Measurements from ENCODE around the gene GATAD1. TPM values are rescaled to one million over a fixed set of nuclear protein-coding genes. Genes with fewer than 3 reads are reported as not detected.
A peak's percentile ranks its signal among the peaks of the same experiment; 100 is the strongest.
"Not testable (repeated sequence)": the region's sequence is repeated elsewhere in the genome, so short reads cannot be mapped to it uniquely, and the experiment has no call there.

Gene GATAD1
- total RNA-seq, 8 experiments from 2014 or later = 20.5 to 44.2 (median 32.8) TPM

- ATAC-seq (replicated peaks in 6 of 8); in situ Hi-C loops (cut with MboI; ENCODE audit: low pct_unique_long_range_greater_than_20kb in 2 of 9, low sequenced_read_pairs in 9 of 9, unreplicated experiment in 9 of 9); H3K4me1 ChIP-seq (replicated peaks in 1 of 2); H3K27ac ChIP-seq; H3K4me3 ChIP-seq: not testable (repeated sequence)
- 0 to 97% (median 90%) methylated on average over 2 to 7 of the region's 11 CpGs for WGBS, 10 experiments
Measured at GRCh38 chr7:92475851-92476590, 28.7 kb downstream of the GATAD1 start.

GRCh38 chr7:92477681-92478080 is 30.4 kb downstream of the GATAD1 start, which contains the start of gene ERVW-1:
TSS of gene ERVW-1 (minus strand) at chr7:92477946. CDS start at chr7:92470381, 7,565 bp downstream.
- in situ Hi-C loops (cut with MboI; ENCODE audit: low pct_unique_long_range_greater_than_20kb in 2 of 9, low sequenced_read_pairs in 9 of 9, unreplicated experiment in 9 of 9); ATAC-seq (replicated peaks in 6 of 8); H3K4me3 ChIP-seq; H3K4me1 ChIP-seq (replicated peaks in 1 of 2); H3K27ac ChIP-seq: not testable (repeated sequence)
- 80 to 100% (median 94%) methylated on average over 1 to 9 of the region's 11 CpGs; no CpG with 5 or more reads in 3 of the 10 experiments for WGBS, 10 experiments

- WGBS, 10 experiments = 0 to 90% (median 72%) methylated on average over 1 to 6 of the region's 9 CpGs; no CpG with 5 or more reads in 1 of the 10 experiments
- Histone ChIP-seq H3K4me3 (no peak overlapping the region), H3K27ac (no peak overlapping the region), H3K4me1 (replicated peaks in 1 of 2) (no peaks in the 10 kb centered on the region)
- in situ Hi-C loops (cut with MboI; ENCODE audit: low pct_unique_long_range_greater_than_20kb in 2 of 9, low sequenced_read_pairs in 9 of 9, unreplicated experiment in 9 of 9) = no loop called here
- ATAC-seq (replicated peaks in 6 of 8) = no peak
Measured at GRCh38 chr7:92478095-92478494, 30.8 kb downstream of the GATAD1 start.

- no peak overlapping the region for H3K27ac ChIP-seq
- H3K4me3 ChIP-seq = no peak overlapping the region
- WGBS, 10 experiments = 67 to 100% (median 96%) methylated on average over 1 to 4 of the region's 4 CpGs; no CpG with 5 or more reads in 6 of the 10 experiments
- H3K4me1 ChIP-seq (replicated peaks in 1 of 2) = no peaks in the 10 kb centered on the region
- in situ Hi-C loops (cut with MboI; ENCODE audit: low pct_unique_long_range_greater_than_20kb in 2 of 9, low sequenced_read_pairs in 9 of 9, unreplicated experiment in 9 of 9) = no loop called here
- ATAC-seq (replicated peaks in 6 of 8) = peak in 1 of 8 experiments; percentile 63
Measured at GRCh38 chr7:92478711-92479110, 31.4 kb downstream of the GATAD1 start.

GRCh38 chr7:92479146-92479545 is 31.9 kb downstream of the GATAD1 start:
- not testable (repeated sequence) for ATAC-seq (replicated peaks in 6 of 8); H3K4me1 ChIP-seq (replicated peaks in 1 of 2)
- WGBS, 10 experiments = 80 to 86% (median 83%) methylated on average over 1 of the region's 4 CpGs; no CpG with 5 or more reads in 7 of the 10 experiments

GRCh38 chr7:92483624-92484023 is 36.3 kb downstream of the GATAD1 start:
- in situ Hi-C loops (cut with MboI; ENCODE audit: low pct_unique_long_range_greater_than_20kb in 2 of 9, low sequenced_read_pairs in 9 of 9, unreplicated experiment in 9 of 9) = not testable (repeated sequence)
- 79 to 100% (median 92%) methylated on average over 1 to 5 of the region's 6 CpGs; no CpG with 5 or more reads in 2 of the 10 experiments for WGBS, 10 experiments

More at GRCh38 chr7:92479146-92479545, 31.9 kb downstream of the GATAD1 start:
- in situ Hi-C loops (cut with MboI; ENCODE audit: low pct_unique_long_range_greater_than_20kb in 2 of 9, low sequenced_read_pairs in 9 of 9, unreplicated experiment in 9 of 9); H3K27ac ChIP-seq; H3K4me3 ChIP-seq: not testable (repeated sequence)

GRCh38 chr7:92484226-92484625 is 36.9 kb downstream of the GATAD1 start:
- H3K4me3 ChIP-seq; in situ Hi-C loops (cut with MboI; ENCODE audit: low pct_unique_long_range_greater_than_20kb in 2 of 9, low sequenced_read_pairs in 9 of 9, unreplicated experiment in 9 of 9); H3K4me1 ChIP-seq (replicated peaks in 1 of 2); H3K27ac ChIP-seq; ATAC-seq (replicated peaks in 6 of 8): not testable (repeated sequence)
- 87 to 100% (median 93%) methylated on average over 1 to 6 of the region's 6 CpGs; no CpG with 5 or more reads in 4 of the 10 experiments for WGBS, 10 experiments

More at GRCh38 chr7:92483624-92484023, 36.3 kb downstream of the GATAD1 start:
- H3K4me1 ChIP-seq (replicated peaks in 1 of 2); ATAC-seq (replicated peaks in 6 of 8); H3K27ac ChIP-seq; H3K4me3 ChIP-seq: not testable (repeated sequence)

- Histone ChIP-seq H3K4me3 (no peak overlapping the region), H3K27ac (no peak overlapping the region), H3K4me1 (replicated peaks in 1 of 2) (no peaks in the 10 kb centered on the region)
- peak in 2 of 8 experiments; percentile 75 to 80 for ATAC-seq (replicated peaks in 6 of 8)
- in situ Hi-C loops (cut with MboI; ENCODE audit: low pct_unique_long_range_greater_than_20kb in 2 of 9, low sequenced_read_pairs in 9 of 9, unreplicated experiment in 9 of 9) = no loop called here
- WGBS, 10 experiments = 60 to 100% (median 100%) methylated on average over 1 to 2 of the region's 2 CpGs; no CpG with 5 or more reads in 6 of the 10 experiments
Measured at GRCh38 chr7:92485267-92485892, 38.1 kb downstream of the GATAD1 start.

- in situ Hi-C loops (cut with MboI; ENCODE audit: low pct_unique_long_range_greater_than_20kb in 2 of 9, low sequenced_read_pairs in 9 of 9, unreplicated experiment in 9 of 9) = no loop called here
- no peak overlapping the region for H3K27ac ChIP-seq
- no peak overlapping the region for H3K4me3 ChIP-seq
- 58 to 100% (median 80%) methylated on average over 1 to 2 of the region's 2 CpGs; no CpG with 5 or more reads in 3 of the 10 experiments for WGBS, 10 experiments
- ATAC-seq (replicated peaks in 6 of 8) = peak in 2 of 8 experiments; percentile 63 to 78
- H3K4me1 ChIP-seq (replicated peaks in 1 of 2) = no peaks in the 10 kb centered on the region
Measured at GRCh38 chr7:92485974-92486373, 38.7 kb downstream of the GATAD1 start.

- in situ Hi-C loops (cut with MboI; ENCODE audit: low pct_unique_long_range_greater_than_20kb in 2 of 9, low sequenced_read_pairs in 9 of 9, unreplicated experiment in 9 of 9) = no loop called here
Measured at GRCh38 chr7:92487804-92488203, 40.5 kb downstream of the GATAD1 start.

GRCh38 chr7:92489634-92490033 is 42.4 kb downstream of the GATAD1 start:
- H3K27ac ChIP-seq = no peak overlapping the region
- in situ Hi-C loops (cut with MboI; ENCODE audit: low pct_unique_long_range_greater_than_20kb in 2 of 9, low sequenced_read_pairs in 9 of 9, unreplicated experiment in 9 of 9) = no loop called here
- 50 to 100% (median 100%) methylated on average over 1 of the region's 1 CpG for WGBS, 10 experiments
- no peak overlapping the region for H3K4me3 ChIP-seq
- no peak for ATAC-seq (replicated peaks in 6 of 8)
- no peaks in the 10 kb centered on the region for H3K4me1 ChIP-seq (replicated peaks in 1 of 2)

More at GRCh38 chr7:92487804-92488203, 40.5 kb downstream of the GATAD1 start:
- H3K4me1 ChIP-seq (replicated peaks in 1 of 2) = no peaks in the 10 kb centered on the region
- no peak overlapping the region for H3K27ac ChIP-seq
- ATAC-seq (replicated peaks in 6 of 8) = peak in 3 of 8 experiments; percentile 59 to 96 (median 61)
- no peak overlapping the region for H3K4me3 ChIP-seq

GRCh38 chr7:92496876-92497275 is 49.6 kb downstream of the GATAD1 start:
- in situ Hi-C loops (cut with MboI; ENCODE audit: low pct_unique_long_range_greater_than_20kb in 2 of 9, low sequenced_read_pairs in 9 of 9, unreplicated experiment in 9 of 9) = no loop called here
- WGBS, 10 experiments = 20 to 100% (median 81%) methylated on average over 1 to 2 of the region's 2 CpGs; no CpG with 5 or more reads in 1 of the 10 experiments
- Histone ChIP-seq H3K4me3 (no peak overlapping the region), H3K4me1 (replicated peaks in 1 of 2) (no peaks in the 10 kb centered on the region), H3K27ac (no peak overlapping the region)
- ATAC-seq (replicated peaks in 6 of 8) = no peak

- peak in 2 of 8 experiments; percentile 39 to 54 for ATAC-seq (replicated peaks in 6 of 8)
- in situ Hi-C loops (cut with MboI; ENCODE audit: low pct_unique_long_range_greater_than_20kb in 2 of 9, low sequenced_read_pairs in 9 of 9, unreplicated experiment in 9 of 9) = no loop called here
Measured at GRCh38 chr7:92498557-92498956, 51.3 kb downstream of the GATAD1 start.

More at GRCh38 chr7:92498557-92498956, 51.3 kb downstream of the GATAD1 start:
- Histone ChIP-seq H3K4me1 (replicated peaks in 1 of 2) (no peaks in the 10 kb centered on the region), H3K4me3 (no peak overlapping the region), H3K27ac (no peak overlapping the region)
- 63 to 100% (median 100%) methylated on average over 1 to 2 of the region's 2 CpGs for WGBS, 10 experiments
